GM21576 (cell line): ENCODE results near the gene XPNPEP2.

Experiments
- ATAC-seq: cut with Tn5 transposase; IDR thresholded peaks from one replicate; pipeline ENCODE4 v1.9.1; 2021; ENCODE audit warnings: mild to moderate bottlenecking, moderate library complexity; ENCODE audit not compliant: unreplicated experiment

The XPNPEP2 gene

GRCh38 chrX:129793604-129794191 is 54.9 kb downstream of the XPNPEP2 start:
- ATAC-seq = no peak

GRCh38 chrX:129795584-129795983 is 56.8 kb downstream of the XPNPEP2 start:
- ATAC-seq = no peak

GRCh38 chrX:129797251-129797906 is 58.6 kb downstream of the XPNPEP2 start:
- no peak for ATAC-seq

- no peak for ATAC-seq
These were observed 59.7 kb downstream of the XPNPEP2 start for GRCh38 chrX:129798456-129798855.

- no peak for ATAC-seq
These were observed 60.1 kb downstream of the XPNPEP2 start for GRCh38 chrX:129798888-129799287.

GRCh38 chrX:129800186-129800585 is 61.4 kb downstream of the XPNPEP2 start:
- ATAC-seq = no peak

GRCh38 chrX:129802863-129803262 is 64.1 kb downstream of the XPNPEP2 start:
- no peak for ATAC-seq

GRCh38 chrX:129804806-129805205 is 66.0 kb downstream of the XPNPEP2 start:
- no peak for ATAC-seq

- no peak for ATAC-seq
These were observed 69.5 kb downstream of the XPNPEP2 start for GRCh38 chrX:129808158-129808828.

- no peak for ATAC-seq
These were observed 70.3 kb downstream of the XPNPEP2 start for GRCh38 chrX:129808829-129809796.

GRCh38 chrX:129813662-129814368 is 75.0 kb downstream of the XPNPEP2 start:
- no peak for ATAC-seq

- no peak for ATAC-seq
These were observed 79.3 kb downstream of the XPNPEP2 start for GRCh38 chrX:129818123-129818522.
